Spleen (tissue), 11 donors: ENCODE measurements around the gene GABRR2. TPM values are rescaled to one million over a fixed set of nuclear protein-coding genes. Genes with fewer than 3 reads are reported as not detected.

ENCODE experiments used
- DNase-seq: peaks from one replicate; pipeline ENCODE4 v3.0.0-alpha.2; 2020
- H3K27ac ChIP-seq, 8 donors: fragments of 200-600 bp; sonication (generic) in 7 of 8; 1 replicate in 4 of 8; 2 replicates in 4 of 8; pipeline versions ENCODE4 v1.5.0 to v1.8.0; 2016 to 2021; ENCODE audit warnings: inconsistent platforms in 4 of 8, mild to moderate bottlenecking in 4 of 8, moderate library complexity in 1 of 8
- H3K27me3 ChIP-seq, 7 donors: fragments of 200-600 bp; sonication (generic) in 6 of 7; replicated peaks in 1 of 7; 1 replicate in 4 of 7; 2 replicates in 3 of 7; pipeline versions ENCODE4 v1.5.0 to v1.8.0; 2016 to 2021; ENCODE audit warnings: inconsistent platforms in 3 of 7, mild to moderate bottlenecking in 1 of 7
- H3K36me3 ChIP-seq, 6 donors: fragments of 200-600 bp; sonication (generic) in 5 of 6; 1 replicate in 4 of 6; 2 replicates in 2 of 6; pipeline versions ENCODE4 v1.5.0 to v1.8.0; 2016 to 2021; ENCODE audit warnings: inconsistent platforms in 2 of 6
- H3K4me1 ChIP-seq, 6 donors: fragments of 200-600 bp; sonication (generic) in 5 of 6; 1 replicate in 3 of 6; 2 replicates in 3 of 6; pipeline versions ENCODE4 v1.5.0 to v1.8.0; 2016 to 2021; ENCODE audit warnings: inconsistent platforms in 3 of 6
- H3K4me3 ChIP-seq, 8 donors: fragments of 200-600 bp; sonication (generic) in 7 of 8; 1 replicate in 4 of 8; 2 replicates in 4 of 8; pipeline versions ENCODE4 v1.5.0 to v1.8.0; 2016 to 2021; ENCODE audit warnings: inconsistent platforms in 4 of 8, mild to moderate bottlenecking in 4 of 8, moderate library complexity in 2 of 8
- H3K9me3 ChIP-seq, 8 donors: fragments of 200-600 bp; sonication (generic) in 7 of 8; 1 replicate in 4 of 8; 2 replicates in 4 of 8; pipeline versions ENCODE4 v1.5.0 to v1.8.0; 2016 to 2021; ENCODE audit warnings: inconsistent platforms in 4 of 8
- CTCF ChIP-seq, 11 experiments: fragments of 200-600 bp in 7 of 11; fragments of 450-650 bp in 4 of 11; sonication (generic) in 4 of 11; IDR thresholded peaks in 8 of 11; conservative IDR thresholded peaks in 3 of 11; 1 replicate in 7 of 11; 2 replicates in 4 of 11; pipeline versions ENCODE4 v1.4.0 to v1.8.0; 2016 to 2021; ENCODE audit warnings: antibody characterized with exemption in 11 of 11, inconsistent platforms in 4 of 11, mild to moderate bottlenecking in 1 of 11
- POLR2A ChIP-seq, 3 donors: fragments of 450-650 bp; IDR thresholded peaks; one replicate each; pipeline ENCODE4 v1.5.1; 2017; ENCODE audit warnings: antibody characterized with exemption in 3 of 3, mild to moderate bottlenecking in 1 of 3
- POLR2AphosphoS5 ChIP-seq, 3 donors: sonication (generic); formaldehyde crosslinking; IDR thresholded peaks; one replicate each; pipeline ENCODE4 v1.5.1; 2017; ENCODE audit warnings: antibody characterized with exemption in 3 of 3
- WGBS, 5 donors: extraction: QIAGEN DNeasy Blood & Tissue Kit in 3 of 5; methylation state at CpG; one replicate each; pipeline versions ENCODE4 v1.1.5 to v1.1.7; 2013 to 2018; 5-methylcytosine and 5-hydroxymethylcytosine counted together
- intact Hi-C: fragments of 100-400 bp; cut with DNase I; formaldehyde crosslinking; loops from one replicate; pipeline ENCODE4 v1.15.0; 2023; ENCODE audit warnings: low total_unique reads
- polyA plus RNA-seq, 3 donors: library from polyadenylated mRNA; stranded (reverse); fragments of 200-250 nt; gene quantifications; one replicate each; pipeline ENCODE4 v1.2.1, GENCODE V29; 2013
- total RNA-seq, 7 donors: library from RNA; depleted of rRNA in 3 of 7; stranded (reverse); fragments of >200 nt in 3 of 7; fragmentation: NEBNext Ultra II Directional in 4 of 7; extraction: Animal tissue kit (Norgen Biotek cat#: 25700) in 4 of 7; gene quantifications; one replicate each; pipeline versions ENCODE4 v1.1.0 to v1.2.1, GENCODE V29; 2016 to 2021
- donor health status: healthy with polysubstance abuse.
- donor health status: DM: no; HTN: no; CAD: no; lungs with moderate emphysema.
- donor health status: DM: no; HTN: no; CAD: no.
- donor health status: Bipolar disorder and iron deficiency.
- donor health status: healthy.
- donor health status: DM: no; HTN: no; CAD: no.
- donor health status: DM: yes; HTN: yes; CAD: no.

Gene GABRR2
- total and polyA plus RNA-seq, 10 donors = 0.32 to 13.0 (median 3.4) TPM

GRCh38 chr6:89255417-89255816, 59.7 kb downstream of the GABRR2 start:
- DNase-seq = no peak
- Histone ChIP-seq H3K36me3 (no peaks in the 10 kb centered on the region), H3K9me3 (no peaks in the 10 kb centered on the region), H3K27ac (no peak overlapping the region), H3K4me1 (peaks cover 0 to 3% (median 2%) of the 10 kb centered on the region in 6 donors), H3K27me3 (peaks cover 0 to under 1% (median 0%) of the 10 kb centered on the region in 7 donors), H3K4me3 (no peak overlapping the region)
- TF ChIP-seq POLR2AphosphoS5 (IDR thresholded peaks at IDR 0.05) (no peak), CTCF (IDR thresholded peaks at IDR 0.05 in 8 of 11, conservative IDR thresholded peaks at IDR 0.05 in 3 of 11) (no peak), POLR2A (IDR thresholded peaks at IDR 0.05) (no peak)
- WGBS, 5 donors = 92 to 98% (median 96%) methylated on average over 4 of the region's 4 CpGs
- intact Hi-C loops = no loop called here

- H3K27ac ChIP-seq = no peak overlapping the region
- no peak for DNase-seq
- H3K4me3 ChIP-seq = no peak overlapping the region
- TF ChIP-seq CTCF (IDR thresholded peaks at IDR 0.05 in 8 of 11, conservative IDR thresholded peaks at IDR 0.05 in 3 of 11) (no peak), POLR2A (IDR thresholded peaks at IDR 0.05) (no peak)
- no peaks in the 10 kb centered on the region for H3K9me3 ChIP-seq
- H3K36me3 ChIP-seq = no peaks in the 10 kb centered on the region
- H3K4me1 ChIP-seq = no peaks in the 10 kb centered on the region
- H3K27me3 ChIP-seq = peaks cover 0 to 5% (median 0%) of the 10 kb centered on the region in 7 donors
- intact Hi-C loops = no loop called here
These were observed 60.5 kb downstream of the GABRR2 start for GRCh38 chr6:89254569-89254968.

GRCh38 chr6:89252907-89253306, 62.2 kb downstream of the GABRR2 start:
- intact Hi-C loops = no loop called here
- Histone ChIP-seq H3K27me3 (peaks cover 0 to 5% (median 0%) of the 10 kb centered on the region in 7 donors), H3K4me3 (no peak overlapping the region), H3K27ac (no peak overlapping the region), H3K36me3 (no peaks in the 10 kb centered on the region), H3K4me1 (no peaks in the 10 kb centered on the region), H3K9me3 (no peaks in the 10 kb centered on the region)
- TF ChIP-seq POLR2A (IDR thresholded peaks at IDR 0.05) (no peak), POLR2AphosphoS5 (IDR thresholded peaks at IDR 0.05) (no peak), CTCF (IDR thresholded peaks at IDR 0.05 in 8 of 11, conservative IDR thresholded peaks at IDR 0.05 in 3 of 11) (no peak)
- 59 to 82% (median 62%) methylated on average over 2 of the region's 2 CpGs for WGBS, 5 donors
- DNase-seq = no peak

GRCh38 chr6:89251976-89252375, 63.1 kb downstream of the GABRR2 start:
- Histone ChIP-seq H3K27me3 (peaks cover 0 to 5% (median 0%) of the 10 kb centered on the region in 7 donors), H3K9me3 (no peaks in the 10 kb centered on the region), H3K4me3 (no peak overlapping the region), H3K36me3 (no peaks in the 10 kb centered on the region), H3K4me1 (no peaks in the 10 kb centered on the region), H3K27ac (no peak overlapping the region)
- no peak for DNase-seq
- TF ChIP-seq POLR2A (IDR thresholded peaks at IDR 0.05) = no peak
- no peak for TF ChIP-seq CTCF (IDR thresholded peaks at IDR 0.05 in 8 of 11, conservative IDR thresholded peaks at IDR 0.05 in 3 of 11)
- TF ChIP-seq POLR2AphosphoS5 (IDR thresholded peaks at IDR 0.05) = no peak
- intact Hi-C loops = no loop called here
- WGBS, 5 donors = 91 to 97% (median 95%) methylated on average over 10 of the region's 10 CpGs
